HepG2 (cell line): ENCODE results near the gene CAD. TPM values are rescaled to one million over a fixed set of nuclear protein-coding genes. Genes with fewer than 3 reads are reported as not detected.

Experiments
- ATF4 ChIP-seq, 2 experiments: fragments of 450-650 bp in 1 of 2; sonication (generic) in 1 of 2; formaldehyde crosslinking; IDR thresholded peaks; 2 replicates each; pipeline versions ENCODE4 v1.5.0 to v1.8.0; 2020 to 2022; ENCODE audit warnings: mild to moderate bottlenecking in 1 of 2, missing genetic modification reagents in 1 of 2
- JARID2 ChIP-seq: sonication (generic); formaldehyde crosslinking; IDR thresholded peaks from 2 replicates; pipeline ENCODE4 v1.8.1; 2023; ENCODE audit warnings: missing genetic modification reagents, inconsistent platforms; ENCODE audit not compliant: insufficient replicate concordance
- KMT2B ChIP-seq: IDR thresholded peaks from 2 replicates; pipeline ENCODE4 v1.6.1; 2016; ENCODE audit warnings: missing genetic modification reagents, missing compliant biosample characterization
- MED13 ChIP-seq: sonication (generic); formaldehyde crosslinking; IDR thresholded peaks from 2 replicates; pipeline ENCODE4 v1.5.0; 2020; ENCODE audit warnings: missing genetic modification reagents
- MEF2D ChIP-seq: sonication (generic); formaldehyde crosslinking; IDR thresholded peaks from 2 replicates; pipeline ENCODE4 v1.5.1; 2020; ENCODE audit warnings: mild to moderate bottlenecking, missing genetic modification reagents
- MIER3 ChIP-seq: IDR thresholded peaks from 2 replicates; pipeline ENCODE4 v1.6.1; 2016; ENCODE audit warnings: missing compliant biosample characterization, borderline replicate concordance
- PHF8 ChIP-seq: sonication (generic); formaldehyde crosslinking; IDR thresholded peaks from 2 replicates; pipeline ENCODE4 v1.5.0; 2020; ENCODE audit warnings: missing genetic modification reagents
- PITX1 ChIP-seq: sonication (generic); formaldehyde crosslinking; IDR thresholded peaks from 2 replicates; pipeline ENCODE4 v1.5.1; 2020; ENCODE audit warnings: mild to moderate bottlenecking, missing genetic modification reagents
- RAD21 ChIP-seq: fragments of 450-650 bp; formaldehyde crosslinking; IDR thresholded peaks from 2 replicates; pipeline ENCODE4 v1.5.0; 2020; ENCODE audit warnings: mild to moderate bottlenecking
- RELA ChIP-seq: sonication (generic); formaldehyde crosslinking; IDR thresholded peaks from 2 replicates; pipeline ENCODE4 v1.4.0; 2020; ENCODE audit warnings: missing genetic modification reagents
- REXO4 ChIP-seq: sonication (generic); formaldehyde crosslinking; IDR thresholded peaks from 2 replicates; pipeline ENCODE4 v1.8.0; 2022; ENCODE audit warnings: missing genetic modification reagents, mild to moderate bottlenecking, borderline replicate concordance
- SNAPC2 ChIP-seq: sonication (generic); formaldehyde crosslinking; IDR thresholded peaks from 2 replicates; pipeline ENCODE4 v1.8.1; 2022; ENCODE audit warnings: mild to moderate bottlenecking, missing genetic modification reagents
- STAG1 ChIP-seq: sonication (generic); formaldehyde crosslinking; IDR thresholded peaks from 2 replicates; pipeline ENCODE4 v1.4.0; 2020; ENCODE audit warnings: missing genetic modification reagents
- TEF ChIP-seq: sonication (generic); formaldehyde crosslinking; IDR thresholded peaks from 2 replicates; pipeline ENCODE4 v1.5.0; 2020; ENCODE audit warnings: missing genetic modification reagents
- ZC3H13 ChIP-seq: sonication (generic); formaldehyde crosslinking; IDR thresholded peaks from 2 replicates; pipeline ENCODE4 v1.8.1; 2023; ENCODE audit warnings: mild to moderate bottlenecking, missing genetic modification reagents, moderate library complexity
- ZFP36 ChIP-seq: fragments of 150-350 bp; IDR thresholded peaks from 2 replicates; pipeline ENCODE4 v1.6.1; 2018; ENCODE audit warnings: borderline replicate concordance, low read length, low read depth; ENCODE audit not compliant: partially characterized antibody
- ZFYVE20 ChIP-seq: sonication (generic); formaldehyde crosslinking; IDR thresholded peaks from 2 replicates; pipeline ENCODE4 v1.8.0; 2023; ENCODE audit warnings: low read depth, mild to moderate bottlenecking, moderate library complexity, missing genetic modification reagents, borderline replicate concordance
- ZNF674 ChIP-seq: sonication (generic); formaldehyde crosslinking; IDR thresholded peaks from 2 replicates; pipeline ENCODE4 v1.5.0; 2020; ENCODE audit warnings: low read depth, mild to moderate bottlenecking, missing genetic modification reagents
- ZNF75D ChIP-seq: sonication (generic); formaldehyde crosslinking; IDR thresholded peaks from 2 replicates; pipeline ENCODE4 v1.8.1; 2023; ENCODE audit warnings: missing genetic modification reagents, mild to moderate bottlenecking, borderline replicate concordance
- polyA plus RNA-seq, 8 experiments: library from polyadenylated mRNA; depleted of rRNA in 3 of 8; stranded (reverse) in 7 of 8; unstranded in 1 of 8; fragments of >200 nt; fragmentation: Illumina TruSeq in 4 of 8; extraction: Trizol in 4 of 8; gene quantifications; 2 replicates each; pipeline versions ENCODE4 v1.2.1 to v1.2.3, GENCODE V29; 2011 to 2016; ENCODE audit warnings: low read depth in 4 of 8, missing spikeins in 1 of 8, mixed read lengths in 1 of 8; ENCODE audit not compliant: insufficient read depth in 1 of 8
- total RNA-seq, 5 experiments: library from RNA; depleted of rRNA; stranded (reverse); fragments of >200 nt; fragmentation: Illumina TruSeq; extraction: Trizol; gene quantifications; 2 replicates each; pipeline ENCODE4 v1.2.3, GENCODE V29; 2016; ENCODE audit warnings: low read depth in 1 of 5
- TF ChIP-seq, protein P1 (sequence below): sonication (generic); formaldehyde crosslinking; IDR thresholded peaks from 2 replicates; pipeline ENCODE4 v1.4.0; 2020; ENCODE audit warnings: missing genetic modification reagents, mild to moderate bottlenecking, borderline replicate concordance
- TF ChIP-seq, protein P2 (sequence below): sonication (generic); formaldehyde crosslinking; IDR thresholded peaks from 2 replicates; pipeline ENCODE4 v1.4.0; 2020; ENCODE audit warnings: mild to moderate bottlenecking, missing genetic modification reagents
- TF ChIP-seq, protein P3 (sequence below): sonication (generic); formaldehyde crosslinking; IDR thresholded peaks from 2 replicates; pipeline ENCODE4 v1.4.0; 2020; ENCODE audit warnings: missing genetic modification reagents

CAD gene
- total and polyA plus RNA-seq, 2 of the 13 experiments (the other 11 are each of a cell fraction or from before 2014, with no cell fraction given): 21.7 to 37.0 TPM

DNA sequence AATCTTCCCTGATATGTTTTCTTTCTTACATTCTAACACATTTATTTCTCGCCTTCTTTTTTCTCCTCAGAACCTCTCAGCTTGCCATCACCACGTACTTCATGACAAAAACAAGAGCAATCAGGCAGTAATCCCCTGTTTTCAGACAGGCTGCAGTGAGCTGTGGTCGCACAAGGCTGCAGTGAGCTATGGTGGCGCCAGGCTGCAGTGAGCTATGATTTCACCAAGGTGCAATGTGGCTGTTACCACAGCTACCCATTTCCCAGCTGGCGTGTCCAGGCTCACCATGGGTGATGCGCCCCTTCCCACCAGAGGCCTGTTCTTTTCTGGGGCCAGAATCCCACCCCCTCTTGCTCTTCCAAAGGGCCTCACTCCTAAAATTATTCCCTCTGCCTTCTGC lies 42.5 kb upstream of the CAD start (continued):
- TF ChIP-seq, protein P1, sequence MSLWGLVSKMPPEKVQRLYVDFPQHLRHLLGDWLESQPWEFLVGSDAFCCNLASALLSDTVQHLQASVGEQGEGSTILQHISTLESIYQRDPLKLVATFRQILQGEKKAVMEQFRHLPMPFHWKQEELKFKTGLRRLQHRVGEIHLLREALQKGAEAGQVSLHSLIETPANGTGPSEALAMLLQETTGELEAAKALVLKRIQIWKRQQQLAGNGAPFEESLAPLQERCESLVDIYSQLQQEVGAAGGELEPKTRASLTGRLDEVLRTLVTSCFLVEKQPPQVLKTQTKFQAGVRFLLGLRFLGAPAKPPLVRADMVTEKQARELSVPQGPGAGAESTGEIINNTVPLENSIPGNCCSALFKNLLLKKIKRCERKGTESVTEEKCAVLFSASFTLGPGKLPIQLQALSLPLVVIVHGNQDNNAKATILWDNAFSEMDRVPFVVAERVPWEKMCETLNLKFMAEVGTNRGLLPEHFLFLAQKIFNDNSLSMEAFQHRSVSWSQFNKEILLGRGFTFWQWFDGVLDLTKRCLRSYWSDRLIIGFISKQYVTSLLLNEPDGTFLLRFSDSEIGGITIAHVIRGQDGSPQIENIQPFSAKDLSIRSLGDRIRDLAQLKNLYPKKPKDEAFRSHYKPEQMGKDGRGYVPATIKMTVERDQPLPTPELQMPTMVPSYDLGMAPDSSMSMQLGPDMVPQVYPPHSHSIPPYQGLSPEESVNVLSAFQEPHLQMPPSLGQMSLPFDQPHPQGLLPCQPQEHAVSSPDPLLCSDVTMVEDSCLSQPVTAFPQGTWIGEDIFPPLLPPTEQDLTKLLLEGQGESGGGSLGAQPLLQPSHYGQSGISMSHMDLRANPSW (CRISPR knock-in tag): no peak
- TF ChIP-seq MED13 (CRISPR knock-in tag): no peak
- no peak for TF ChIP-seq ZNF75D
- no peak for TF ChIP-seq MEF2D (CRISPR knock-in tag)
- TF ChIP-seq, protein P2, sequence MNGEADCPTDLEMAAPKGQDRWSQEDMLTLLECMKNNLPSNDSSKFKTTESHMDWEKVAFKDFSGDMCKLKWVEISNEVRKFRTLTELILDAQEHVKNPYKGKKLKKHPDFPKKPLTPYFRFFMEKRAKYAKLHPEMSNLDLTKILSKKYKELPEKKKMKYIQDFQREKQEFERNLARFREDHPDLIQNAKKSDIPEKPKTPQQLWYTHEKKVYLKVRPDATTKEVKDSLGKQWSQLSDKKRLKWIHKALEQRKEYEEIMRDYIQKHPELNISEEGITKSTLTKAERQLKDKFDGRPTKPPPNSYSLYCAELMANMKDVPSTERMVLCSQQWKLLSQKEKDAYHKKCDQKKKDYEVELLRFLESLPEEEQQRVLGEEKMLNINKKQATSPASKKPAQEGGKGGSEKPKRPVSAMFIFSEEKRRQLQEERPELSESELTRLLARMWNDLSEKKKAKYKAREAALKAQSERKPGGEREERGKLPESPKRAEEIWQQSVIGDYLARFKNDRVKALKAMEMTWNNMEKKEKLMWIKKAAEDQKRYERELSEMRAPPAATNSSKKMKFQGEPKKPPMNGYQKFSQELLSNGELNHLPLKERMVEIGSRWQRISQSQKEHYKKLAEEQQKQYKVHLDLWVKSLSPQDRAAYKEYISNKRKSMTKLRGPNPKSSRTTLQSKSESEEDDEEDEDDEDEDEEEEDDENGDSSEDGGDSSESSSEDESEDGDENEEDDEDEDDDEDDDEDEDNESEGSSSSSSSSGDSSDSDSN (CRISPR knock-in tag): 0 out of 2 replicates have a peak, but pooled peaks have one; percentile 42
- no peak for TF ChIP-seq JARID2 (CRISPR knock-in tag)
- no peak for TF ChIP-seq STAG1 (CRISPR knock-in tag)
- no peak for TF ChIP-seq ZFP36
- no peak for TF ChIP-seq REXO4 (CRISPR knock-in tag)
- no peak for TF ChIP-seq TEF (CRISPR knock-in tag)
- no peak for TF ChIP-seq ZNF674 (CRISPR knock-in tag)
- TF ChIP-seq KMT2B (CRISPR knock-in tag): no peak
- no peak for TF ChIP-seq MIER3 (CRISPR knock-in tag)
- TF ChIP-seq RELA: no peak
- TF ChIP-seq SNAPC2 (CRISPR knock-in tag): no peak
- TF ChIP-seq ATF4 (CRISPR knock-in tag; IDR thresholded peaks at IDR 0.05): 0 out of 4 replicates have a peak, but pooled peaks of 1 of the 2 experiments have one; percentile 15
- TF ChIP-seq PITX1 (CRISPR knock-in tag): no peak
- TF ChIP-seq RAD21 (CRISPR knock-in tag): no peak
- TF ChIP-seq PHF8 (CRISPR knock-in tag): no peak
- no peak for TF ChIP-seq ZC3H13 (CRISPR knock-in tag)
- TF ChIP-seq ZFYVE20 (CRISPR knock-in tag): no peak
- TF ChIP-seq, protein P3, sequence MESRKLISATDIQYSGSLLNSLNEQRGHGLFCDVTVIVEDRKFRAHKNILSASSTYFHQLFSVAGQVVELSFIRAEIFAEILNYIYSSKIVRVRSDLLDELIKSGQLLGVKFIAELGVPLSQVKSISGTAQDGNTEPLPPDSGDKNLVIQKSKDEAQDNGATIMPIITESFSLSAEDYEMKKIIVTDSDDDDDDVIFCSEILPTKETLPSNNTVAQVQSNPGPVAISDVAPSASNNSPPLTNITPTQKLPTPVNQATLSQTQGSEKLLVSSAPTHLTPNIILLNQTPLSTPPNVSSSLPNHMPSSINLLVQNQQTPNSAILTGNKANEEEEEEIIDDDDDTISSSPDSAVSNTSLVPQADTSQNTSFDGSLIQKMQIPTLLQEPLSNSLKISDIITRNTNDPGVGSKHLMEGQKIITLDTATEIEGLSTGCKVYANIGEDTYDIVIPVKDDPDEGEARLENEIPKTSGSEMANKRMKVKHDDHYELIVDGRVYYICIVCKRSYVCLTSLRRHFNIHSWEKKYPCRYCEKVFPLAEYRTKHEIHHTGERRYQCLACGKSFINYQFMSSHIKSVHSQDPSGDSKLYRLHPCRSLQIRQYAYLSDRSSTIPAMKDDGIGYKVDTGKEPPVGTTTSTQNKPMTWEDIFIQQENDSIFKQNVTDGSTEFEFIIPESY (CRISPR knock-in tag): peak; percentile 72
